B cell (primary cell): Measurements from ENCODE around the gene IFT122. TPM values are rescaled to one million over a fixed set of nuclear protein-coding genes. Genes with fewer than 3 reads are reported as not detected.

Source experiments
- ATAC-seq: fragments of 200-7000 bp; cut with Tn5 transposase; one replicate; pipeline ENCODE4 v1.10.0; 2021; ENCODE audit warnings: low read depth, mild to moderate bottlenecking, moderate number of reproducible peaks, moderate library complexity
- CTCF ChIA-PET: fragments of 350-600 bp; sonication (Branson Sonifier 250); formaldehyde crosslinking; loops from one replicate; lab custom pipeline; 2021; ENCODE audit warnings: antibody characterized with exemption, inconsistent platforms; lab: Charles Lee
- POLR2A ChIA-PET: fragments of 350-600 bp; sonication (Branson Sonifier 250); formaldehyde crosslinking; loops from one replicate; lab custom pipeline; 2021; ENCODE audit warnings: antibody characterized with exemption; lab: Charles Lee
- DNase-seq: peaks from one replicate; pipeline ENCODE4 v3.0.0; 2013
- H2AFZ ChIP-seq: 2 replicates; pipeline ENCODE4 v1.6.1; 2012; ENCODE audit warnings: mild to moderate bottlenecking, low read depth, low read length; ENCODE audit not compliant: insufficient read depth, poor library complexity, severe bottlenecking
- H3K27ac ChIP-seq, 2 donors: 1 replicate in 1 of 2; 2 replicates in 1 of 2; pipeline ENCODE4 v1.5.1; 2012 to 2013; ENCODE audit warnings: low read length in 2 of 2, mild to moderate bottlenecking in 2 of 2, moderate library complexity in 1 of 2
- H3K27me3 ChIP-seq, 4 experiments: fragments of 200-600 bp in 1 of 4; sonication (generic) in 1 of 4; replicated peaks in 1 of 4; 1 replicate in 2 of 4; 2 replicates in 2 of 4; pipeline versions ENCODE4 v1.6.1 to v1.7.0; 2013 to 2016; ENCODE audit warnings: low read length in 3 of 4, mild to moderate bottlenecking in 2 of 4, mixed read lengths in 1 of 4, moderate library complexity in 1 of 4; ENCODE audit not compliant: insufficient read depth in 4 of 4, control insufficient read depth in 3 of 4; ENCODE audit errors: control extremely low read depth in 1 of 4
- H3K36me3 ChIP-seq, 2 experiments: replicated peaks in 1 of 2; 1 replicate in 1 of 2; 2 replicates in 1 of 2; pipeline versions ENCODE4 v1.6.1 to v1.7.1; 2013; ENCODE audit warnings: low read length in 1 of 2; ENCODE audit not compliant: insufficient read depth in 2 of 2, control insufficient read depth in 1 of 2; ENCODE audit errors: control extremely low read depth in 1 of 2, extremely low read depth in 1 of 2
- H3K4me1 ChIP-seq, 2 donors: fragments of 200-600 bp in 1 of 2; sonication (generic) in 1 of 2; 1 replicate in 1 of 2; 2 replicates in 1 of 2; pipeline versions ENCODE4 v1.5.1 to v1.6.1; 2013 to 2017; ENCODE audit warnings: low read length in 2 of 2; ENCODE audit not compliant: control insufficient read depth in 2 of 2, insufficient read depth in 2 of 2
- H3K4me2 ChIP-seq: replicated peaks from 2 replicates; pipeline ENCODE3; 2012; ENCODE audit warnings: mild to moderate bottlenecking, low read depth, low read length; ENCODE audit not compliant: poor library complexity, severe bottlenecking
- H3K4me3 ChIP-seq, 5 experiments: fragments of 200-600 bp in 1 of 5; sonication (generic) in 1 of 5; 1 replicate in 3 of 5; 2 replicates in 2 of 5; pipeline versions ENCODE4 v1.5.1 to v1.7.0; 2011 to 2016; ENCODE audit warnings: low read length in 4 of 5, mild to moderate bottlenecking in 4 of 5, low read depth in 2 of 5, control low read depth in 1 of 5, moderate library complexity in 1 of 5; ENCODE audit not compliant: insufficient read depth in 1 of 5; ENCODE audit errors: control extremely low read depth in 1 of 5, extremely low read depth in 1 of 5
- H3K79me2 ChIP-seq: fragments of 200-600 bp; sonication (generic); one replicate; pipeline ENCODE4 v1.6.0; 2016; ENCODE audit warnings: low read length; ENCODE audit not compliant: control insufficient read depth, insufficient read depth
- H3K9ac ChIP-seq: fragments of 200-600 bp; sonication (generic); 2 replicates; pipeline ENCODE4 v1.6.1; 2017; ENCODE audit warnings: mild to moderate bottlenecking, low read length, moderate library complexity
- H3K9me3 ChIP-seq, 3 donors: one replicate each; pipeline versions ENCODE4 v1.6.1 to v1.7.1; 2013; ENCODE audit warnings: low read length in 2 of 3; ENCODE audit not compliant: control insufficient read depth in 2 of 3, insufficient read depth in 1 of 3; ENCODE audit errors: control extremely low read depth in 1 of 3
- H4K20me1 ChIP-seq: 2 replicates; pipeline ENCODE4 v1.6.0; 2012; ENCODE audit warnings: mild to moderate bottlenecking, low read length; ENCODE audit not compliant: insufficient read depth, control insufficient read depth, poor library complexity, severe bottlenecking
- H3K27ac Mint-ChIP-seq: one replicate; pipeline ENCODE4 v1.8.0; 2021; ENCODE audit warnings: mixed read lengths
- H3K27me3 Mint-ChIP-seq: one replicate; pipeline ENCODE4 v1.8.0; 2021; ENCODE audit warnings: mixed read lengths
- H3K4me1 Mint-ChIP-seq: one replicate; pipeline ENCODE4 v1.8.0; 2021; ENCODE audit warnings: mixed read lengths
- H3K4me3 Mint-ChIP-seq: one replicate; pipeline ENCODE4 v1.8.0; 2021; ENCODE audit warnings: mixed read lengths
- H3K9me3 Mint-ChIP-seq: one replicate; pipeline ENCODE4 v1.8.0; 2022; ENCODE audit warnings: mixed read lengths; ENCODE audit not compliant: insufficient read depth
- EZH2 ChIP-seq: IDR thresholded peaks from 2 replicates; pipeline ENCODE4 v1.6.1; 2012; ENCODE audit warnings: borderline replicate concordance, low read depth, mild to moderate bottlenecking, moderate library complexity, low read length; ENCODE audit not compliant: insufficient read depth, poor library complexity, severe bottlenecking
- WGBS: methylation state at CpG from one replicate; pipeline ENCODE4 v1.1.5; 2013; ENCODE audit warnings: missing lambda C conversion rate; ENCODE audit not compliant: insufficient coverage; 5-methylcytosine and 5-hydroxymethylcytosine counted together
- intact Hi-C: fragments of 100-400 bp; cut with micrococcal nuclease; formaldehyde crosslinking; loops from one replicate; pipeline ENCODE4 v1.10.0; 2022
- polyA plus RNA-seq: library from polyadenylated mRNA; depleted of rRNA; stranded (reverse); fragments of >200 nt; gene quantifications from 2 replicates; pipeline ENCODE4 v1.2.3, GENCODE V29; 2012
- total RNA-seq, 2 donors: library from RNA; stranded (reverse); fragments of 120-200 nt in 1 of 2; gene quantifications; 1 replicate in 1 of 2; 2 replicates in 1 of 2; pipeline versions ENCODE4 v1.2.3 to v1.2.4, GENCODE V29; 2013 to 2022
- TF ChIP-seq, protein P1 (sequence below): fragments of 200-600 bp; IDR thresholded peaks from one replicate; pipeline ENCODE4 v1.8.0; 2022; ENCODE audit warnings: antibody characterized with exemption, mild to moderate bottlenecking

The IFT122 gene
- total and polyA plus RNA-seq, 2 donors (not counting 1 experiment from before 2014, with no cell fraction given) = 14.0 to 34.3 TPM

GRCh38 chr3:129542747-129543146, 102.7 kb downstream of the IFT122 start:
- ChIA-PET CTCF (no interaction called here), POLR2A (interaction anchor here (0.7 kb wide), 1 partner anchor 78 kb away, joined by 3 read pairs; no protein-coding TSS in a partner anchor)
- no peak overlapping the region for H3K27ac Mint-ChIP-seq

GRCh38 chr3:129543156-129543790, 103.2 kb downstream of the IFT122 start, which contains the start of gene H1-8:
TSS of gene H1-8 (plus strand) at chr3:129543175. CDS start at chr3:129543219, 44 bp downstream.
- TF ChIP-seq, protein P1, sequence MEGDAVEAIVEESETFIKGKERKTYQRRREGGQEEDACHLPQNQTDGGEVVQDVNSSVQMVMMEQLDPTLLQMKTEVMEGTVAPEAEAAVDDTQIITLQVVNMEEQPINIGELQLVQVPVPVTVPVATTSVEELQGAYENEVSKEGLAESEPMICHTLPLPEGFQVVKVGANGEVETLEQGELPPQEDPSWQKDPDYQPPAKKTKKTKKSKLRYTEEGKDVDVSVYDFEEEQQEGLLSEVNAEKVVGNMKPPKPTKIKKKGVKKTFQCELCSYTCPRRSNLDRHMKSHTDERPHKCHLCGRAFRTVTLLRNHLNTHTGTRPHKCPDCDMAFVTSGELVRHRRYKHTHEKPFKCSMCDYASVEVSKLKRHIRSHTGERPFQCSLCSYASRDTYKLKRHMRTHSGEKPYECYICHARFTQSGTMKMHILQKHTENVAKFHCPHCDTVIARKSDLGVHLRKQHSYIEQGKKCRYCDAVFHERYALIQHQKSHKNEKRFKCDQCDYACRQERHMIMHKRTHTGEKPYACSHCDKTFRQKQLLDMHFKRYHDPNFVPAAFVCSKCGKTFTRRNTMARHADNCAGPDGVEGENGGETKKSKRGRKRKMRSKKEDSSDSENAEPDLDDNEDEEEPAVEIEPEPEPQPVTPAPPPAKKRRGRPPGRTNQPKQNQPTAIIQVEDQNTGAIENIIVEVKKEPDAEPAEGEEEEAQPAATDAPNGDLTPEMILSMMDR = no peak
- no peak for TF ChIP-seq EZH2
- Histone ChIP-seq H3K4me2 (no peak within 1 kb of the TSS), H3K4me3 (no peak within 1 kb of the TSS), H3K27me3 (no peaks in the 10 kb centered on the region), H3K79me2 (no peaks in the 10 kb centered on the region), H3K4me1 (no peaks in the 10 kb centered on the region), H3K27ac (no peak within 1 kb of the TSS), H2AFZ (no peak within 1 kb of the TSS), H3K36me3 (no peaks in the 10 kb centered on the region), H3K9ac (no peak within 1 kb of the TSS), H4K20me1 (no peaks in the 10 kb centered on the region), H3K9me3 (no peaks in the 10 kb centered on the region)
- Mint-ChIP-seq H3K4me1 (no peaks in the 10 kb centered on the region), H3K27ac (no peak within 1 kb of the TSS), H3K4me3 (no peak within 1 kb of the TSS), H3K9me3 (no peaks in the 10 kb centered on the region), H3K27me3 (no peaks in the 10 kb centered on the region)
- 92% methylated on average over 16 of the region's 16 CpGs for WGBS
- ATAC-seq (no peak), DNase-seq (no peak)
- intact Hi-C loops = no loop called here
- ChIA-PET CTCF (interaction anchor here (0.7 kb wide), 1 partner anchor 281 kb away, joined by 3 read pairs; no protein-coding TSS in a partner anchor), POLR2A (interaction anchor here (0.7 kb wide), 1 partner anchor 79 kb away, joined by 3 read pairs; no protein-coding TSS in a partner anchor)

More at GRCh38 chr3:129542747-129543146, 102.7 kb downstream of the IFT122 start:
- Mint-ChIP-seq H3K4me1 (no peaks in the 10 kb centered on the region), H3K27me3 (no peaks in the 10 kb centered on the region), H3K9me3 (no peaks in the 10 kb centered on the region), H3K4me3 (no peak overlapping the region)
- no peak for ATAC-seq
- H3K4me2 ChIP-seq = no peak overlapping the region
- H3K27ac ChIP-seq = no peak overlapping the region
- no peak for TF ChIP-seq EZH2
- TF ChIP-seq, protein P1 = no peak
- no peaks in the 10 kb centered on the region for H3K79me2 ChIP-seq
- DNase-seq = no peak
- no peaks in the 10 kb centered on the region for H3K36me3 ChIP-seq
- no peak overlapping the region for H2AFZ ChIP-seq
- H3K9me3 ChIP-seq = no peaks in the 10 kb centered on the region
- H3K9ac ChIP-seq = no peak overlapping the region
- WGBS = 93% methylated on average over 4 of the region's 5 CpGs
- no peak overlapping the region for H3K4me3 ChIP-seq
- no peaks in the 10 kb centered on the region for H4K20me1 ChIP-seq
- H3K27me3 ChIP-seq = no peaks in the 10 kb centered on the region
- no peaks in the 10 kb centered on the region for H3K4me1 ChIP-seq
- intact Hi-C loops = no loop called here
